IPS-NIHi7 (cell line): ENCODE results near the gene PDIA2.
A peak's percentile ranks its signal among the peaks of the same experiment; 100 is the strongest.
"Not testable (repeated sequence)": the region's sequence is repeated elsewhere in the genome, so short reads cannot be mapped to it uniquely, and the experiment has no call there.

ENCODE experiments used
- DNase-seq: peaks from one replicate; pipeline ENCODE4 v3.0.0; 2012; ENCODE audit warnings: mixed read lengths; ENCODE audit errors: extremely low spot score

The PDIA2 gene

DNA sequence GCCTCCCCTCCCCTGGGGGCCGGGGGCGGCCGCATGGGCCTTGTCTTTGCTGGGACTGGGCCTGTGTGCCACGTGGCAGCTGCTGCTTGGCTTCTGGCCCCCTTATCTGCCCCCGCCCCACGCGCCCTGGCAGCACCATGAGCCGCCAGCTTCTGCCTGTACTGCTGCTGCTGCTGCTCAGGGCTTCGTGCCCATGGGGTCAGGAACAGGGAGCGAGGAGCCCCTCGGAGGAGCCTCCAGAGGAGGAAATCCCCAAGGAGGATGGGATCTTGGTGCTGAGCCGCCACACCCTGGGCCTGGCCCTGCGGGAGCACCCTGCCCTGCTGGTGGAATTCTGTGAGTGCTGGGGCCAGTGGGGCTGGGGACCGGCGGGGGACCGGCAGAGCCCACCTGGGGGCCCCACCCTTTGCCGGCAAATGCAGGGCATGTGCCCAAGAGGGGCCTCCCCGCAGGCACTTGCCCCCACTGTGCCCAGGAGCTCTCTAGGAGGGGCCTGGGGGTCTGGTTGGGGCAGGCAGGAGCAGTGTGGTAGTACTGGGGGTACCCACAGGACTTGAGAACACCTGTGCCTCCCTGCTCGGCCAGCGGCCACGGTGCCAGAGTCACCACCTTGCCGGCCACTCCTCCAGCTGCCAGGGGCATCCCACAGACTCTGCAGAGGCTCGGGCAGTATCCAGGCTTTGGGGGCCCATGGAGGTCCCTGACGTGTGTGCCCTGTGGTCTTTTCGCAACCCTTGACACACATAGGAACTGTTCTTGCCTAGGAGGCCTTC, at the start of gene PDIA2:
Gene PDIA2 (plus strand): TSS at position 132 of the 773 bp plus-strand sequence. CDS start 6 bp downstream, at position 138.
- no peak for DNase-seq

GRCh38 chr16:234468-235305, 48.3 kb upstream of the PDIA2 start, which contains the start of gene FAM234A:
Gene FAM234A (plus strand): TSS chr16:234821. CDS start chr16:254414, 19,593 bp downstream.
- peak; percentile 92 for DNase-seq

DNA sequence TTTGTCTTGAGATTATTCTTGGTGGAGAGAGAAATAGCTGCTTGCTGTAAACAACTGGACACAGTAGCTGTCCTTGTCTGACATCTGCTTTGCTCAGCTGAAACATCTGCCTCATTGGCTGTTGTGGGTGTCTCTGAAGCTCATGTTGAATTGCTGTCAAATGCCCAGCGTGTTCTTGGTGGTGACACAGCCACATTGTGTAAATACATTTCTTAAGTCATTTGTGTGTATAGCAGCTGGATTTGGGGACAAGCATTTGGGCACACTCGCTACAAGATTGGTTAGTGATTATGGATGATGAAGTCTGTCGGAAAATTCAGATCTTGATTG, 43.1 kb upstream of the PDIA2 start:
- DNase-seq = no peak

DNA sequence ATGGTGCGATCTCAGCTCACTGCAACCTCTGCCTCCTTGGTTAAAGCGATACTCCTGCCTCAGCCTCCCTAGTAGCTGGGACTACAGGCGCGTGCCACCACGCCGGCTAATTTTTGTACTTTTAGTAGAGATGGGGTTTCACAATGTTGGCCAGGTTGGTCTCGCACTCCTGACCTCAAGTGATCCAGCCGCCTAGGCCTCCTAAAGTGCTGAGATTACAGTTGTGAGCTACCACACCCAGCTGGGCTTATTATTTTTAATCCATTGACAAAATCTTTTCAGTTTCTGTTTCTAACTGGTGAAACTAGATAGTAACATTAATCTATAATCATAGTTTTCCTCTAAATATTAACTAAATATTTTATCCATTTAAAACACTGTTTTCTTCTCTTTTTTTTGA, 42.4 kb upstream of the PDIA2 start:
- no peak for DNase-seq

GRCh38 chr16:242281-242680, 40.7 kb upstream of the PDIA2 start:
- DNase-seq = no peak

DNA sequence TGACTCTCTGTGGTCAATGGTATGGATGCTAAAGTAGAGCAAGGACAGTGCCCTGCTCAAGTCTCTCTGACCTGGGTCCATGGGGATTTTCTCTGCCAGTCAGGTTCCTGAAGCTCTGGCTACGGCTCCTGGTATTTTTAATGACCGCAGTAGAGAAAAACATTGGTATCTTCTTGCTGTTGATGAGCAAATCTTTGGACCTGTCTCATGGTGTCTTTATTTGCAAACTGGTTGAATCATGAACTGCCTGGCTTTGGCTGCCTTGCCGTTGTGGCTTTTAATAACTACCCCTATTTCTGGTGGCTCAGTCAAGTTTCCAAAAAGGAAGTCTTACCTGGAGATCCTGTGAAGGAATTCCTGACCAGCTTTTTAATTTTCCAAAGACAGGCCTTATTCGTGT, 39.6 kb upstream of the PDIA2 start:
- DNase-seq = no peak

GRCh38 chr16:245105-245504, 37.9 kb upstream of the PDIA2 start:
- no peak for DNase-seq

GRCh38 chr16:247027-247426, 35.9 kb upstream of the PDIA2 start:
- no peak for DNase-seq

DNA sequence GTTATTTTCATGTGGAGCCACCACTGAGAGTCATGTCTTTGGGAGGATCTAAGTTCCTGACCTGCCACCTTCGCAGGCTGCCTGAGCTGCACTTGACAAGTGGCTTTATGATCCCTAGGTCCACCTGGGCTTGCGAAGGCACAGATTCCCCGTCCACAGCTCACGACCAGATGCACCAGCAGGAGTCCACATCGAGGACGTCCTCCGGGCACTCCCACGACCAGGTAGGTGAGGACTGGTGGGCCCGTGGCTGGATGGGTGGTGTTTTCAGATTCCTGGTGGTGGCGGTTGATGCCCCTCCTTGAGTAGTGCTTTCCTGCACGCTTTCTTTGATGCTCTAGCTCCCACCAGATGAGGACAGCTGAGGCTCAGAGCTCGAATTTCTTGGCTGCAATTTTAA, 33.5 kb upstream of the PDIA2 start:
- DNase-seq = peak; percentile 5

GRCh38 chr16:252366-253337, 30.3 kb upstream of the PDIA2 start:
- no peak for DNase-seq

DNA sequence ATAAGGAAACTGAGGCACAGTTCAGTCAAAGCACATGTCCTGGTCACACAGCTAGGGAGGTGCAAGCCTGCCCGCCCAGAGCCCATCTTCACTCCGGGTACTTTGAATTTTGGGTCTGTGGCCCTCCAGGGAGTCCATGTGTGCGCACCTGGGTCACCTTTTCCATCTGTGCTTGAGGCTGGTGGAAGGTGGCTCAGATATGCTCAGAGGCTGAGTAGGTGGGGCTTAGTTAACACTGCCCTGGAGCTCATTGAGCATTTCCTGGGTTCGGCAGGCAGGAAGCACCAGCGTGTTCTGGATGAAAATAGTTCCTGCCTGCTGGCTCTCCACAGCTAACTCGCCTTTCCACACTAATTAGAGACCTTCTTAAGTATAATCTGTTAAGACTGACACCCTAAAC, 29.1 kb upstream of the PDIA2 start:
- DNase-seq = no peak

DNA sequence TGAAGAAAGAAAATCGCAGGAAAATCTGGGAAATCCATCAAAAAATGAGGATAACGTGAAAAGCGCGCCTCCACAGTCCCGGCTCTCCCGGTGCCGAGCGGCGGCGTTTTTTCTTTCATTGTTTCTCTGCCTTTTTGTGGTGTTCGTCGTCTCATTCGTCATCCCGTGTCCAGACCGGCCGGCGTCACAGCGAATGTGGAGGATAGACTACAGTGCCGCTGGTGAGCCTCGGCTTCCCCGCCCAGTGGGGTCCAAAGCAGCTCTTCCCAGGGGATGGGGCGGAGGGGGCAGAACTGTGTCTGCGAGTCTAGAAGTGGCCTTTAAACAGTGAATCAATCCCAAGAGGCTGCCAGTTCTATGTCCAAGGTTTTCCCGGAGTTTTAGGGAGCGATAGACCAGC, 28.5 kb upstream of the PDIA2 start:
- no peak for DNase-seq

- no peak for DNase-seq
Measured at GRCh38 chr16:255183-255582, 27.8 kb upstream of the PDIA2 start.

GRCh38 chr16:258091-258490, 24.9 kb upstream of the PDIA2 start:
- not testable (repeated sequence) for DNase-seq

DNA sequence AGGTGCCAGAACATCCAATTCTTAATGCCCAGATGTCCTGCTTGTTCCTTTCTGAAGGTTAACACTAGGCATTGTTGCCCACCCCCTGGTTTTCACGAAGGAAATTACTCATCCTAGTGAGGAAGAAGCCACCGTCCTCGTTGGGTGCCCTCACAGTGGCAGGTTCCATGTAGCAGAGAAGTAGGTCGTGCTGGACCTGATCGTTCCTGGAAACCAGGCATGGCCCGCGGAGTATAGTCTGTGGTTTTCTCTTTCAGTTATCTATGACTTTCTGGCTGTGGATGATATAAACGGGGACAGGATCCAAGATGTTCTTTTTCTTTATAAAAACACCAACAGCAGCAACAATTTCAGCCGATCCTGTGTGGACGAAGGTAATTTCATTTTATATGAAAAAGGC, 23.7 kb upstream of the PDIA2 start:
- DNase-seq = no peak

GRCh38 chr16:259814-260253, 23.1 kb upstream of the PDIA2 start:
- no peak for DNase-seq

DNA sequence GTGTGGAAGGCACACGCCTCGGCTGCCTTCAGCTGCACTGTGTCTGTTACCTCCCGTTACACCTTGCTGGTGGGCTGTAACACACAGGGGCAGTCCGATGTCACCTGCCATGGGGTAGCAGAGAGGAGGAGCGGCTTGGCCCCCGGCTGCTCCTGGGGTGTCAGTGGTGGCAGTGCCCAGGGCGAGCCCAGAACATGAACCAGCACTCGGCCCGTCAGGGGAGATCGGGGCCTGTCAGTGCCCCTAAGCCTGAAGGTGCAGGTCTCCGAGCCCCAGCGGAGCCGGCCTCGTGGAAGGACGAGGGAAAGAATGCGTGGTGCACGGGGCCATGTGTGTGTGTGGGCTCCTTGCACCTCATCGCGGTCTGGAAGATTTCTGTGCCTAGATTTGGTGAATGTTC, 22.6 kb upstream of the PDIA2 start:
- DNase-seq = no peak

DNA sequence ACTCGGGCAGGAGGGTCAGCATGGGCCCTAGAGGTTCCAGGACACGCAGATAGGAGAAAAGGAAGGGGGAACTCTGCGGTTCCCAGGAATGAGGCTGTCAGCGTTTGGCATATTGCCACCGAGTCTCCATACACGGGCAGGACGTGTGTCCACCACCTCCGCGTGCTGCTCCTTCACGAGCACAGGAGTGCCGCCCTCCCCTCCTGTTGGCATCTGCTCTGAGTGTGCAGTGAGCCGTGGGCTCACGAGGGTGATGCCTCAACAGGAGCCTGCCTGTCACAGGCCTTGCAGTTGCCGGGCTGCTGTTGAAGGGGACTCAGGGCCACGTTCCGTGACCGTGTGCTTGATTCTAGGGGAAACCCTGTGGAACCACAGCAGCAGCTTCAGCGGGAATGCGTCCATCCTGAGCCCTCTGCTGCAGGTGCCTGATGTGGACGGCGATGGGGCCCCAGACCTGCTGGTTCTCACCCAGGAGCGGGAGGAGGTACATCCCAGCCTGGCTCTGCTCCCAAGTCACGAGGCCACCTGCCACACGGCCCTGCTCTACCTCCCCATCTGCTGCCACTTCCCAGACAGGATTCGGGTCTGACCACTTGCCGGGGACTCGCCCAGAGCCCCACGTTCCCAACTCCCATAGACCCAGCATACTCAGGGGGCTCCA, 21.8 kb upstream of the PDIA2 start:
- DNase-seq = no peak

DNA sequence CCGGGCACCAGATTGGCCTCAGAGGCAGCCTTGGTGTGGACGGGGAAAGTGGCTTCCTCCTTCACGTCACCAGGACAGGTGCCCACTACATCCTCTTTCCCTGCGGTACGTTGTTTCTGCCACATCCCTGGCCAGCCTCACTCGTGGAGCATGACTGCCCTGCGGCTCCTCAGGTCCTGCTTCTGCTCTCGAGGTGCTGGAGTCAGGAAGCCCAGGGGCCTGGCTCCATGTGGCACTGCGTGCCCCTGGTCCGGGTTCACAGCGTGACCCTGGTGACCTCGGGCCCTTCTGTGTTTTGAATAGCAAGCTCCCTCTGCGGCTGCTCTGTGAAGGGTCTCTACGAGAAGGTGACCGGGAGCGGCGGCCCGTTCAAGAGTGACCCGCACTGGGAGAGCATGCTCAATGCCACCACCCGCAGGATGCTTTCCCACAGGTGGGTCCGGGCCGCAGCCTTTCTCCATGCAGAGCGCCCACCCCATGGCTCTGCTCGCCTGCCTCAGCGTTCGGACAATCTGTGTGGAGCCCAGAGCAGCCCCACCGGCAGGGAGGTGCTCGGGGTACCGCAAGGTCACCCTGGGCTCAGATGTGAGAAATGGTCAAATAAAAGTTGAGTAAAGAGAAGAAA, 20.7 kb upstream of the PDIA2 start:
- DNase-seq = no peak

DNA sequence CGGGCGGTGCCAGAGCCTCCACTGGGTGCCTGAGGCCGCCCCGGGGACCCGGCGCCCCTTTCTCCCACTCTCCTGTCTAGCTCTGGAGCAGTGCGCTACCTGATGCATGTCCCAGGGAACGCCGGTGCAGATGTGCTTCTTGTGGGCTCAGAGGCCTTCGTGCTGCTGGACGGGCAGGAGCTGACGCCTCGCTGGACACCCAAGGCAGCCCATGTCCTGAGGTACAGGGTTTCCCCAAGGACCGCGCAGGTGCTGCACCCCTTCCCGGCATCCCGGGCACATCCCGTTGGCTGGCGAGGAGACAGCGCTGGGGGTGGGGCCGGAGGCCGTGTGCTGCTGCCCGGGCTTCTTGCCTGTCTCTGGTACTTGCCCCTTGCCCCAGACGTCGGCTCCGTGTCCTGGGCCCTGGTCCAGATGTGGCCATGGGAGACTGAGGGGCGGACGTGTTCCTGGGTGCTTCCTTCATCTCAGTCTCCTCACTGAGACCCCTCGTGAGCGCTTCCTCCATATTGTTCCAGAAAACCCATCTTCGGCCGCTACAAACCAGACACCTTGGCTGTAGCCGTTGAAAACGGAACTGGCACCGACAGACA, 19.7 kb upstream of the PDIA2 start:
- DNase-seq = no peak
